C4-2B (cell line): ENCODE measurements around the gene RANBP3L.

ENCODE experiments used
- ZFX ChIP-seq: fragments of 450-650 bp; IDR thresholded peaks from 2 replicates; pipeline ENCODE4 v1.6.1; 2017
- TF ChIP-seq, protein P1 (sequence below): fragments of 450-650 bp; conservative IDR thresholded peaks from 2 replicates; pipeline ENCODE4 v1.5.1; 2017; ENCODE audit warnings: mild to moderate bottlenecking

GRCh38 chr5:36305571-36306326 is 4.0 kb upstream of the RANBP3L start:
- TF ChIP-seq, protein P1, sequence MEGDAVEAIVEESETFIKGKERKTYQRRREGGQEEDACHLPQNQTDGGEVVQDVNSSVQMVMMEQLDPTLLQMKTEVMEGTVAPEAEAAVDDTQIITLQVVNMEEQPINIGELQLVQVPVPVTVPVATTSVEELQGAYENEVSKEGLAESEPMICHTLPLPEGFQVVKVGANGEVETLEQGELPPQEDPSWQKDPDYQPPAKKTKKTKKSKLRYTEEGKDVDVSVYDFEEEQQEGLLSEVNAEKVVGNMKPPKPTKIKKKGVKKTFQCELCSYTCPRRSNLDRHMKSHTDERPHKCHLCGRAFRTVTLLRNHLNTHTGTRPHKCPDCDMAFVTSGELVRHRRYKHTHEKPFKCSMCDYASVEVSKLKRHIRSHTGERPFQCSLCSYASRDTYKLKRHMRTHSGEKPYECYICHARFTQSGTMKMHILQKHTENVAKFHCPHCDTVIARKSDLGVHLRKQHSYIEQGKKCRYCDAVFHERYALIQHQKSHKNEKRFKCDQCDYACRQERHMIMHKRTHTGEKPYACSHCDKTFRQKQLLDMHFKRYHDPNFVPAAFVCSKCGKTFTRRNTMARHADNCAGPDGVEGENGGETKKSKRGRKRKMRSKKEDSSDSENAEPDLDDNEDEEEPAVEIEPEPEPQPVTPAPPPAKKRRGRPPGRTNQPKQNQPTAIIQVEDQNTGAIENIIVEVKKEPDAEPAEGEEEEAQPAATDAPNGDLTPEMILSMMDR, result peak; percentile 94
- TF ChIP-seq ZFX, result no peak
